Stimulated activated naive CD8-positive, alpha-beta T cell treated with anti-CD3 and anti-CD28 coated beads, Interleukin-15, amount 100 ng/mL, for 72 hours (primary cell): ENCODE data around the gene NEURL3.

ENCODE experiments used
- ATAC-seq: fragments of 150-1000 bp; cut with Tn5 transposase; 2 replicates; pipeline ENCODE4 v1.10.0; 2021; ENCODE audit warnings: mild to moderate bottlenecking, moderate library complexity
- DNase-seq, 2 donors: peaks; one replicate each; pipeline ENCODE4 v3.0.0; 2021 to 2022
- H3K27ac Mint-ChIP-seq, 2 donors: one replicate each; pipeline ENCODE4 v1.8.0; 2022; ENCODE audit warnings: mild to moderate bottlenecking in 2 of 2, mixed read lengths in 2 of 2, moderate library complexity in 2 of 2
- H3K27me3 Mint-ChIP-seq: one replicate; pipeline ENCODE4 v1.8.0; 2022; ENCODE audit warnings: mixed read lengths
- H3K4me1 Mint-ChIP-seq: one replicate; pipeline ENCODE4 v1.8.0; 2022; ENCODE audit warnings: mild to moderate bottlenecking, mixed read lengths
- H3K4me3 Mint-ChIP-seq, 2 donors: one replicate each; pipeline ENCODE4 v1.8.0; 2022; ENCODE audit warnings: mild to moderate bottlenecking in 2 of 2, mixed read lengths in 2 of 2, moderate library complexity in 1 of 2
- H3K9me3 Mint-ChIP-seq, 2 donors: one replicate each; pipeline ENCODE4 v1.8.0; 2022; ENCODE audit warnings: mixed read lengths in 2 of 2

The NEURL3 gene

GRCh38 chr2:96533292-96534073 lies 28.3 kb upstream of the NEURL3 start:
- ATAC-seq (no peak), DNase-seq (no peak)
- Mint-ChIP-seq H3K4me3 (no peak overlapping the region), H3K9me3 (no peaks in the 10 kb centered on the region), H3K27ac (no peak overlapping the region), H3K27me3 (no peaks in the 10 kb centered on the region), H3K4me1 (peaks cover 72% of the 10 kb centered on the region)

GRCh38 chr2:96532641-96533291 lies 27.6 kb upstream of the NEURL3 start:
- Mint-ChIP-seq H3K9me3 (no peaks in the 10 kb centered on the region), H3K27me3 (no peaks in the 10 kb centered on the region), H3K4me1 (peaks cover 77% of the 10 kb centered on the region), H3K4me3 (peak overlapping the region; percentile 82 to 89), H3K27ac (peak overlapping the region; percentile 83 to 96)
- DNase-seq (no peak), ATAC-seq (no peak)

GRCh38 chr2:96531872-96532505 lies 26.8 kb upstream of the NEURL3 start:
- Mint-ChIP-seq H3K9me3 (no peaks in the 10 kb centered on the region), H3K27me3 (no peaks in the 10 kb centered on the region), H3K4me1 (peaks cover 80% of the 10 kb centered on the region), H3K4me3 (peak overlapping the region; percentile 82 to 89), H3K27ac (peak overlapping the region; percentile 83 to 96)
- ATAC-seq (peak; percentile 40), DNase-seq (peak; percentile 71 to 91)

- H3K27ac Mint-ChIP-seq = peak overlapping the region; percentile 83 to 96
- no peak for DNase-seq
- no peaks in the 10 kb centered on the region for H3K27me3 Mint-ChIP-seq
- H3K4me3 Mint-ChIP-seq = peak overlapping the region; percentile 82 to 89
- peaks cover 86% of the 10 kb centered on the region for H3K4me1 Mint-ChIP-seq
- no peak for ATAC-seq
- no peaks in the 10 kb centered on the region for H3K9me3 Mint-ChIP-seq
Observed at GRCh38 chr2:96531366-96531765, 26.2 kb upstream of the NEURL3 start.

- H3K9me3 Mint-ChIP-seq = no peaks in the 10 kb centered on the region
- H3K27me3 Mint-ChIP-seq = no peaks in the 10 kb centered on the region
- peak overlapping the region; percentile 83 to 95 for H3K27ac Mint-ChIP-seq
- no peak for DNase-seq
- peak overlapping the region; percentile 82 to 89 for H3K4me3 Mint-ChIP-seq
- peaks cover 86% of the 10 kb centered on the region for H3K4me1 Mint-ChIP-seq
- ATAC-seq = no peak
Observed at GRCh38 chr2:96530474-96531357, 25.6 kb upstream of the NEURL3 start.

- DNase-seq = no peak
- Mint-ChIP-seq H3K9me3 (no peaks in the 10 kb centered on the region), H3K4me1 (peaks cover 85% of the 10 kb centered on the region), H3K4me3 (peak overlapping the region; percentile 39 to 68), H3K27ac (peak overlapping the region in 1 of 2 donors; percentile 95), H3K27me3 (no peaks in the 10 kb centered on the region)
- ATAC-seq = no peak
Observed at GRCh38 chr2:96530144-96530430, 24.9 kb upstream of the NEURL3 start.

GRCh38 chr2:96529376-96530143 lies 24.4 kb upstream of the NEURL3 start:
- Mint-ChIP-seq H3K9me3 (no peaks in the 10 kb centered on the region), H3K4me1 (peaks cover 90% of the 10 kb centered on the region), H3K27me3 (no peaks in the 10 kb centered on the region), H3K4me3 (peak overlapping the region; percentile 68 to 86), H3K27ac (peak overlapping the region; percentile 95 to 96)
- no peak for ATAC-seq
- DNase-seq = no peak

GRCh38 chr2:96528700-96529375 lies 23.7 kb upstream of the NEURL3 start:
- H3K4me1 Mint-ChIP-seq = peaks cover 94% of the 10 kb centered on the region
- no peaks in the 10 kb centered on the region for H3K9me3 Mint-ChIP-seq
- DNase-seq (no peak), ATAC-seq (no peak)
- H3K27ac Mint-ChIP-seq = peak overlapping the region; percentile 96 to 98
- H3K27me3 Mint-ChIP-seq = no peaks in the 10 kb centered on the region
- peak overlapping the region; percentile 84 to 86 for H3K4me3 Mint-ChIP-seq

GRCh38 chr2:96528006-96528699 lies 23.0 kb upstream of the NEURL3 start:
- Mint-ChIP-seq H3K27me3 (no peaks in the 10 kb centered on the region), H3K4me3 (peak overlapping the region; percentile 84 to 86), H3K27ac (peak overlapping the region; percentile 96 to 98), H3K9me3 (no peaks in the 10 kb centered on the region), H3K4me1 (peaks cover 94% of the 10 kb centered on the region)
- DNase-seq (peak; percentile 66 to 93), ATAC-seq (peak; percentile 75)

GRCh38 chr2:96527286-96528005 lies 22.3 kb upstream of the NEURL3 start:
- DNase-seq = peak; percentile 78 to 88
- Mint-ChIP-seq H3K4me3 (peak overlapping the region; percentile 84 to 86), H3K9me3 (no peaks in the 10 kb centered on the region), H3K4me1 (peaks cover 94% of the 10 kb centered on the region), H3K27ac (peak overlapping the region; percentile 96 to 98), H3K27me3 (peaks cover 5% of the 10 kb centered on the region)
- peak; percentile 30 for ATAC-seq

- H3K27me3 Mint-ChIP-seq = peaks cover 7% of the 10 kb centered on the region
- no peaks in the 10 kb centered on the region for H3K9me3 Mint-ChIP-seq
- H3K4me1 Mint-ChIP-seq = peaks cover 91% of the 10 kb centered on the region
- DNase-seq = no peak
- no peak for ATAC-seq
- H3K27ac Mint-ChIP-seq = peak overlapping the region; percentile 92 to 94
- peak overlapping the region; percentile 72 to 86 for H3K4me3 Mint-ChIP-seq
Observed at GRCh38 chr2:96526615-96527285, 21.6 kb upstream of the NEURL3 start.

GRCh38 chr2:96526101-96526591 lies 21.0 kb upstream of the NEURL3 start:
- Mint-ChIP-seq H3K4me3 (peak overlapping the region; percentile 50 to 72), H3K27ac (peak overlapping the region; percentile 86 to 92), H3K27me3 (peaks cover 7% of the 10 kb centered on the region), H3K4me1 (peaks cover 90% of the 10 kb centered on the region), H3K9me3 (no peaks in the 10 kb centered on the region)
- DNase-seq (no peak), ATAC-seq (no peak)

- Mint-ChIP-seq H3K4me3 (no peak overlapping the region), H3K9me3 (no peaks in the 10 kb centered on the region), H3K27ac (peak overlapping the region in 1 of 2 donors; percentile 74), H3K27me3 (peaks cover 7% of the 10 kb centered on the region), H3K4me1 (peaks cover 83% of the 10 kb centered on the region)
- no peak for ATAC-seq
- no peak for DNase-seq
Observed at GRCh38 chr2:96525211-96525507, 20.0 kb upstream of the NEURL3 start.
